ENCODE data around the gene SLC11A1. TPM values are rescaled to one million over a fixed set of nuclear protein-coding genes. Genes with fewer than 3 reads are reported as not detected.

SLC11A1 gene
- total RNA-seq, 4 donors from 2014 or later, result 5.6 to 38.1 (median 20.7) TPM

DNA sequence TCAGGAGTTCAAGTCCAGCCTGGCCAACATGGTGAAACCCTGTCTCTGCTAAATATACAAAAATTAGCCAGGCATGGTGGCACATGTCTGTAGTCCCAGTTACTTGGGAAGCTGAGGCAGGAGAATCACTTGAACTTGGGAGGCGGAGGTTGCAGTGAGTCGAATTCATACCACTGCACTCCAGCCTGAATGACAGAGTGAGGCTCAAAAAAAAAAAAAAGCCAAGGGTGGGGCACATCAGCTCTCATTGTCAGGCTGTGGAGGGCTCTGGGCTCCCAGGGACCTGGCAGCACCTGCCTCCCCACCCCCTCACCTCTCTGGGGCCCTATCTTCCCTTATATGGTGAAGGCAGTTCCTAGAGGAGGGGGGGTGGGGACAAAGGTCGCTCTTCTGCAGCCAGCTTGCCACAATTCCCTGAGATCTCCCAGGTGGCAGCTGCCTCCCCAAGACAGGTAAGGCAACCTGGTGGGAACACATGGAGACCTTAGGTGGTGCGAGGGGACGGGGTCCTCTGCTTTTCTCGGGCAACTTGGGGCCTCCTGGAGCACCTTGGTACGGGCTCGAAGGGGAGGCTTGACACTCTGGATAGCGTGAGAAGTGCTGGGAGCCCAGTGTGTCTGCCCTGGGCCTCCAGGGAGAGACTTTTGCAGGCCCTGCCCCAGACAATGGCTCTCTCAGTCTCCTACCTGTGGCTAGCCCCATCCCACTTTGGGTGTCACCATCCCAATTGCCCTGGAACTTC is 36.8 kb downstream of the SLC11A1 start, which contains the start of gene VIL1:
TSS of gene VIL1 (plus strand) at position 407 of the 742 bp plus-strand sequence. CDS start 4,656 bp downstream, outside the sequence.
- intact Hi-C loops (cut with DNase I), result no loop called here
- Histone ChIP-seq H3K4me3 (no peak within 1 kb of the TSS), H3K27me3 (no peaks in the 10 kb centered on the region)

DNA sequence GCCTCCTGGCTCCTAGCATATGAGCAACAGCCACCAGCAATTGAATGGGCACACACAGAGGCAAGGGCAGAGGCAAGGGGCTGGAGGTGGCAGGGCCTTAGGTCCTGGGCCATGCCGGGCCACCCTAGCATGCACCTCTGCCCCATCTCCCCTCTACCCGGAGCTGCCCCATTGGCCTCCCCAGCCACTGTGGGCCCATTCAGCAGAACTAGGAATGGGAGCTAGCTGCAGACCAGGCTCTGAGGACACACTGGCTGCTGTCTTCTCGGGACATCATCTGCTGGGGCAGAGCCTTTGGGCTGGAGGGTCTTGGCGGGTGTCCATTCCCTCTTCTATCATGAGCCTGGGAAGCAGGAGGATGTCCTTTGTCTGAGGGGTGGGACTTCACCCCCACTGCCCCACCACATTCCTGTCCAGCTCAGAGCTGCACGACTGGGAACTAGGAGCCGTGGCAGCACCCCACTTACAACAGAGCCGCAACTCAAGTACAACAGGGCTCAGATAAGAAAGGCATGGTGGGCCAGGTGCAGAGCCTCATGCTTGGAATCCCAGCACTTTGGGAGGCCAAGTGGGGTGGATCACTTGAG is 37.6 kb downstream of the SLC11A1 start:
- DNase-seq (ENCODE audit: extremely low spot score), result no peak
- H3K27me3 ChIP-seq, result no peaks in the 10 kb centered on the region
- intact Hi-C loops (cut with DNase I), result no loop called here
- H3K36me3 ChIP-seq, result no peaks in the 10 kb centered on the region
- WGBS, result 100% methylated on average over 1 of the region's 7 CpGs
- H3K27ac ChIP-seq (replicated peaks in 1 of 4), result no peak overlapping the region
- TF ChIP-seq POLR2AphosphoS5 (IDR thresholded peaks at IDR 0.05) (no peak), POLR2A (IDR thresholded peaks at IDR 0.05; ENCODE audit: low read depth) (no peak), EP300 (IDR thresholded peaks at IDR 0.05) (no peak)
- TF ChIP-seq, protein P1, sequence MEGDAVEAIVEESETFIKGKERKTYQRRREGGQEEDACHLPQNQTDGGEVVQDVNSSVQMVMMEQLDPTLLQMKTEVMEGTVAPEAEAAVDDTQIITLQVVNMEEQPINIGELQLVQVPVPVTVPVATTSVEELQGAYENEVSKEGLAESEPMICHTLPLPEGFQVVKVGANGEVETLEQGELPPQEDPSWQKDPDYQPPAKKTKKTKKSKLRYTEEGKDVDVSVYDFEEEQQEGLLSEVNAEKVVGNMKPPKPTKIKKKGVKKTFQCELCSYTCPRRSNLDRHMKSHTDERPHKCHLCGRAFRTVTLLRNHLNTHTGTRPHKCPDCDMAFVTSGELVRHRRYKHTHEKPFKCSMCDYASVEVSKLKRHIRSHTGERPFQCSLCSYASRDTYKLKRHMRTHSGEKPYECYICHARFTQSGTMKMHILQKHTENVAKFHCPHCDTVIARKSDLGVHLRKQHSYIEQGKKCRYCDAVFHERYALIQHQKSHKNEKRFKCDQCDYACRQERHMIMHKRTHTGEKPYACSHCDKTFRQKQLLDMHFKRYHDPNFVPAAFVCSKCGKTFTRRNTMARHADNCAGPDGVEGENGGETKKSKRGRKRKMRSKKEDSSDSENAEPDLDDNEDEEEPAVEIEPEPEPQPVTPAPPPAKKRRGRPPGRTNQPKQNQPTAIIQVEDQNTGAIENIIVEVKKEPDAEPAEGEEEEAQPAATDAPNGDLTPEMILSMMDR (IDR thresholded peaks at IDR 0.05), result no peak
- no peak overlapping the region for H3K4me3 ChIP-seq
- no peaks in the 10 kb centered on the region for H3K4me1 ChIP-seq
- no peaks in the 10 kb centered on the region for H3K9me3 ChIP-seq

More for the DNA sequence above, 36.8 kb downstream of the SLC11A1 start, which contains the start of gene VIL1:
- WGBS, result 82% methylated on average over 7 of the region's 9 CpGs
- Histone ChIP-seq H3K4me1 (no peaks in the 10 kb centered on the region), H3K27ac (replicated peaks in 1 of 4) (no peak within 1 kb of the TSS), H3K36me3 (no peaks in the 10 kb centered on the region), H3K9me3 (no peaks in the 10 kb centered on the region)
- TF ChIP-seq EP300 (IDR thresholded peaks at IDR 0.05), result no peak
- no peak for TF ChIP-seq POLR2AphosphoS5 (IDR thresholded peaks at IDR 0.05)
- TF ChIP-seq, protein P1 (IDR thresholded peaks at IDR 0.05), result no peak
- no peak for TF ChIP-seq POLR2A (IDR thresholded peaks at IDR 0.05; ENCODE audit: low read depth)
- no peak for DNase-seq (ENCODE audit: extremely low spot score)

GRCh38 chr2:218421027-218421426 is 39.0 kb downstream of the SLC11A1 start:
- no peak for DNase-seq (ENCODE audit: extremely low spot score)
- Histone ChIP-seq H3K9me3 (no peaks in the 10 kb centered on the region), H3K4me3 (no peak overlapping the region), H3K36me3 (no peaks in the 10 kb centered on the region), H3K4me1 (no peaks in the 10 kb centered on the region), H3K27ac (replicated peaks in 1 of 4) (no peak overlapping the region), H3K27me3 (no peaks in the 10 kb centered on the region)
- 87% methylated on average over 2 of the region's 2 CpGs for WGBS
- intact Hi-C loops (cut with DNase I), result no loop called here
- TF ChIP-seq, protein P1 (IDR thresholded peaks at IDR 0.05), result no peak
- TF ChIP-seq POLR2AphosphoS5 (IDR thresholded peaks at IDR 0.05), result no peak
- TF ChIP-seq POLR2A (IDR thresholded peaks at IDR 0.05; ENCODE audit: low read depth), result no peak
- TF ChIP-seq EP300 (IDR thresholded peaks at IDR 0.05), result no peak

DNA sequence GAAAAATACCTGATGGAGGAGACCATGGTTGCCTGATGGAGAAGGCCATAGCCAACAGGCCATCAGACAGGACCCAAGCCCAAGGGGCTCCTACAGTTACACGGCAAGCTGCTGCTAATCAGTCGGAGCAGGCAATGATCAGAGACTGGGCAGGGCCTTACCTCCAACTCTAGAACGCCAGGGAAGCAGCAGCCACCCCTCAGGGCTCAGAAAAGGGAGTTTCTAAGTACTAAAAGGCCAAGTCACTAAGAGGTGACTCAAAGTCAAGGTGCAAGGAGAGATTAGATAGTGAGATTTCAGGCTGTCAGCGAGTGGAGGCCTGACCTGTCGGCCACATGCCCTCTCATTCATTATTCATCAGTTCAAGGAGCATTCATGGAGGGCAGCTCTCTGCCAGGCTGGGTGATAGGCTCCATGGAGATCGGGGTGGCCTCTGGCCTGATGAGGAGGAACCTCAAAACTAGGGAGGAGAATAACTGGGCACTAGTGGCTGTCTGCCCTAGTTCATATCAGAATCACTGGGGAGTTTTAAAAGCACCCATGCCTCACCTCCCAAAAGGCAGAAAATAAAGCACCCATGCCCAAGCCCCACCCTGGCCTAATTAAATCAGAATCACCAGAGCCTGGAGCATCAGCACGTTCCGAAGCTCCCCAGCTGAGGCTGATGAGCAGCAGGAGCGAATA is 40.5 kb downstream of the SLC11A1 start:
- no peak overlapping the region for H3K27ac ChIP-seq (replicated peaks in 1 of 4)
- H3K4me1 ChIP-seq, result no peaks in the 10 kb centered on the region
- TF ChIP-seq POLR2A (IDR thresholded peaks at IDR 0.05; ENCODE audit: low read depth) (no peak), POLR2AphosphoS5 (IDR thresholded peaks at IDR 0.05) (no peak), EP300 (IDR thresholded peaks at IDR 0.05) (no peak)
- TF ChIP-seq, protein P1 (IDR thresholded peaks at IDR 0.05), result no peak
- no peak for DNase-seq (ENCODE audit: extremely low spot score)
- no peaks in the 10 kb centered on the region for H3K27me3 ChIP-seq
- 87% methylated on average over 5 of the region's 9 CpGs for WGBS
- no peaks in the 10 kb centered on the region for H3K36me3 ChIP-seq
- H3K9me3 ChIP-seq, result no peaks in the 10 kb centered on the region
- H3K4me3 ChIP-seq, result no peak overlapping the region
- intact Hi-C loops (cut with DNase I), result no loop called here
